Aorta (tissue), 5 donors: ENCODE measurements around the gene CADM1. TPM values are rescaled to one million over a fixed set of nuclear protein-coding genes. Genes with fewer than 3 reads are reported as not detected.

Experiments
- ATAC-seq: fragments of 200-7000 bp; cut with Tn5 transposase; one replicate; pipeline ENCODE4 v1.9.1; 2022; ENCODE audit warnings: moderate library complexity; ENCODE audit not compliant: low FRiP score
- DNase-seq, 2 donors: peaks; one replicate each; pipeline ENCODE4 v3.0.0-alpha.2; 2020
- H3K27ac ChIP-seq, 2 donors: one replicate each; pipeline ENCODE4 v1.5.1; 2013; ENCODE audit warnings: low read length in 2 of 2, mild to moderate bottlenecking in 2 of 2, moderate library complexity in 2 of 2, control low read depth in 1 of 2, inconsistent platforms in 1 of 2, low read depth in 1 of 2
- H3K27me3 ChIP-seq, 2 donors: one replicate each; pipeline ENCODE4 v1.6.1; 2013; ENCODE audit warnings: control low read depth in 1 of 2, low read length in 1 of 2, mild to moderate bottlenecking in 1 of 2, moderate library complexity in 1 of 2; ENCODE audit not compliant: insufficient read depth in 2 of 2, control insufficient read depth in 1 of 2
- H3K36me3 ChIP-seq, 2 donors: one replicate each; pipeline ENCODE4 v1.6.1; 2013; ENCODE audit warnings: control low read depth in 1 of 2, low read length in 1 of 2, mild to moderate bottlenecking in 1 of 2; ENCODE audit not compliant: insufficient read depth in 2 of 2, control insufficient read depth in 1 of 2
- H3K4me1 ChIP-seq, 2 donors: one replicate each; pipeline ENCODE4 v1.6.1; 2013; ENCODE audit warnings: low read length in 2 of 2, control low read depth in 1 of 2, mild to moderate bottlenecking in 1 of 2, moderate library complexity in 1 of 2; ENCODE audit not compliant: insufficient read depth in 2 of 2, control insufficient read depth in 1 of 2
- H3K4me3 ChIP-seq, 2 donors: one replicate each; pipeline ENCODE4 v1.5.1; 2013; ENCODE audit warnings: low read length in 2 of 2, control low read depth in 1 of 2, mild to moderate bottlenecking in 1 of 2
- H3K9me3 ChIP-seq: one replicate; pipeline ENCODE4 v1.6.1; 2013; ENCODE audit warnings: mild to moderate bottlenecking, low read length; ENCODE audit not compliant: control insufficient read depth
- WGBS, 2 donors: extraction: QIAGEN DNeasy Blood & Tissue Kit; methylation state at CpG; one replicate each; pipeline ENCODE4 v1.1.7; 2013; 5-methylcytosine and 5-hydroxymethylcytosine counted together
- intact Hi-C, 2 donors: fragments of 100-400 bp; cut with DNase I; formaldehyde crosslinking; loops; one replicate each; pipeline versions ENCODE4 v1.14.2 to v1.15.0; 2022
- polyA plus RNA-seq, 2 donors: library from polyadenylated mRNA; stranded (reverse); fragments of 200-250 nt; gene quantifications; one replicate each; pipeline ENCODE4 v1.2.3, GENCODE V29; 2013
- total RNA-seq, 2 donors: library from RNA; stranded (reverse); fragmentation: NEBNext Ultra II Directional; extraction: Animal tissue kit (Norgen Biotek cat#: 25700); gene quantifications; one replicate each; pipeline ENCODE4 v1.2.1, GENCODE V29; 2021
- donor health status: healthy with polysubstance abuse.
- donor health status: Bipolar disorder and iron deficiency.
- donor health status: DM: no; HTN: no; CAD: no.
- donor health status: DM: no; HTN: no; CAD: no.
- donor health status: DM: yes; HTN: yes; CAD: no.

Gene CADM1
- total and polyA plus RNA-seq, 4 donors = 0.26 to 9.8 (median 5.7) TPM

DNA sequence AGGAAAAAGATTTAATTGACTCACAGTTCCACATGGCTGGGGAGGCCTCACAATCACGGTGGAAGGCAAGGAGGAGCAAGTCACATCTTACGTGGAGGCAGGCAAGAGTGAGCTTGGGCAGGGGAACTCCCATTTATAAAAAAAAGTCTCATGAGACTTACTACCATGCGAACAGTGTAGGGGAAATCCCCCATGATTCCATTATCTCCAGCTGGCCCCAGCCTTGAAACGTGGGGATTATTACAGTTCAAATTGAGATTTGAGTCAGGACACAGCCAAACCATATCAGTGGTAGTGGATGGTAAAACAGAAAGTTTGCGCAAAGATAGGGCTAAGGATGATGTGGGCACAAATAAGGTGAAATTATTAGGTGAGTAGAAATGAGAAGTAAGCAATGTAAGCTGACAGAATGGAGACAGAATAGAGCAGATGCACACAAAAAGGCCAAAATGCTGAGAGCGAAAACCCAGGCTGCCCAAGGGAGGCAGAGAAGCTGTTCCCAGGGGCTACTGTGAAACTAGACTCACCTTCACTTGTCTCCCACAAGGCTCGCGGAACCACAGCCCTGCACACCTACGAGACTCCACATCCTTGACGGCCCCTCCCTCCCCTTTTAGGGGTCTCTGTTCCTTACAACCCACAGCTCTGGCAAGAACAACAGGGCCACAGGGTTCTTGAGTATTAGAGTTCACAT is 377.6 kb downstream of the CADM1 start:
- intact Hi-C loops = no loop called here
- no peak overlapping the region for H3K4me3 ChIP-seq
- no peaks in the 10 kb centered on the region for H3K9me3 ChIP-seq
- DNase-seq (no peak), ATAC-seq (no peak)
- H3K27me3 ChIP-seq = no peaks in the 10 kb centered on the region
- no peak overlapping the region for H3K27ac ChIP-seq
- H3K36me3 ChIP-seq = no peaks in the 10 kb centered on the region
- WGBS, 2 donors = 72 to 73% methylated on average over 10 of the region's 10 CpGs
- no peaks in the 10 kb centered on the region for H3K4me1 ChIP-seq

DNA sequence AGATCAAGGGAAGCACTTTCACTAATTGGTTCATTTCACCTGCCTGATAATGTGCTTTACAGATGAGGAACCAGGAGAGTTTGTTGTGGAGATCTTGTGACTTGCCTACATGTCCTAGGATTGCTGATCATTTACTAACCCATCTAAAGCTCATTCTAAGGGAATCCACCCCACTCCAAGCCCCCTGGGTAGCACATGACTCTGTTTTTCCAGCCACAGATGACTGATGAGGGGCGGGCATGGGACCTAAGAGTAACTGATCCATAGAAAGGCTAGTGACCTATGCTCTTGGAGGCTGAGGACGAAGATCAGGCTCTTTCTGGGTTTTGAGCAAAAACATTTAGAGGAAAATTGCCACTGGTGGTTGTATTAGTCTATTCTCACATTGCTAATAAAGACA is 378.1 kb downstream of the CADM1 start:
- 63 to 84% methylated on average over 2 of the region's 2 CpGs for WGBS, 2 donors
- H3K4me1 ChIP-seq = no peaks in the 10 kb centered on the region
- ATAC-seq (no peak), DNase-seq (no peak)
- no peak overlapping the region for H3K27ac ChIP-seq
- H3K36me3 ChIP-seq = no peaks in the 10 kb centered on the region
- H3K4me3 ChIP-seq = no peak overlapping the region
- no peaks in the 10 kb centered on the region for H3K9me3 ChIP-seq
- intact Hi-C loops = no loop called here
- no peaks in the 10 kb centered on the region for H3K27me3 ChIP-seq

GRCh38 chr11:115124786-115125185 is 379.4 kb downstream of the CADM1 start:
- WGBS, 2 donors = 74 to 80% methylated on average over 4 of the region's 4 CpGs
- no peaks in the 10 kb centered on the region for H3K4me1 ChIP-seq
- no peak overlapping the region for H3K4me3 ChIP-seq
- H3K9me3 ChIP-seq = no peaks in the 10 kb centered on the region
- H3K27ac ChIP-seq = no peak overlapping the region
- no peaks in the 10 kb centered on the region for H3K36me3 ChIP-seq
- DNase-seq = no peak
- H3K27me3 ChIP-seq = peaks cover 0 to under 1% of the 10 kb centered on the region in 2 donors
- intact Hi-C loops = no loop called here
- ATAC-seq = no peak

- DNase-seq = no peak
- ATAC-seq = no peak
- 77 to 90% methylated on average over 7 of the region's 7 CpGs for WGBS, 2 donors
Observed at GRCh38 chr11:115123641-115124040, 380.6 kb downstream of the CADM1 start.

GRCh38 chr11:115122274-115122673 is 381.9 kb downstream of the CADM1 start:
- no peak overlapping the region for H3K4me3 ChIP-seq
- no peak for ATAC-seq
- WGBS, 2 donors = 79 to 84% methylated on average over 3 of the region's 3 CpGs
- intact Hi-C loops = no loop called here
- peaks cover 0 to 3% of the 10 kb centered on the region in 2 donors for H3K27me3 ChIP-seq
- H3K4me1 ChIP-seq = no peaks in the 10 kb centered on the region
- no peak overlapping the region for H3K27ac ChIP-seq
- no peaks in the 10 kb centered on the region for H3K9me3 ChIP-seq
- H3K36me3 ChIP-seq = no peaks in the 10 kb centered on the region
- DNase-seq = no peak

More at GRCh38 chr11:115123641-115124040, 380.6 kb downstream of the CADM1 start:
- Histone ChIP-seq H3K27me3 (peaks cover 0 to 3% of the 10 kb centered on the region in 2 donors), H3K4me3 (no peak overlapping the region), H3K27ac (no peak overlapping the region), H3K4me1 (no peaks in the 10 kb centered on the region), H3K36me3 (no peaks in the 10 kb centered on the region), H3K9me3 (no peaks in the 10 kb centered on the region)
- intact Hi-C loops = no loop called here
